NCI-H146 (cell line): ENCODE data around the gene LINC01488.

Experiments
- DNase-seq: peaks from one replicate; lab custom pipeline; 2025; lab: John Stamatoyannopoulos, UW

The LINC01488 gene

DNA sequence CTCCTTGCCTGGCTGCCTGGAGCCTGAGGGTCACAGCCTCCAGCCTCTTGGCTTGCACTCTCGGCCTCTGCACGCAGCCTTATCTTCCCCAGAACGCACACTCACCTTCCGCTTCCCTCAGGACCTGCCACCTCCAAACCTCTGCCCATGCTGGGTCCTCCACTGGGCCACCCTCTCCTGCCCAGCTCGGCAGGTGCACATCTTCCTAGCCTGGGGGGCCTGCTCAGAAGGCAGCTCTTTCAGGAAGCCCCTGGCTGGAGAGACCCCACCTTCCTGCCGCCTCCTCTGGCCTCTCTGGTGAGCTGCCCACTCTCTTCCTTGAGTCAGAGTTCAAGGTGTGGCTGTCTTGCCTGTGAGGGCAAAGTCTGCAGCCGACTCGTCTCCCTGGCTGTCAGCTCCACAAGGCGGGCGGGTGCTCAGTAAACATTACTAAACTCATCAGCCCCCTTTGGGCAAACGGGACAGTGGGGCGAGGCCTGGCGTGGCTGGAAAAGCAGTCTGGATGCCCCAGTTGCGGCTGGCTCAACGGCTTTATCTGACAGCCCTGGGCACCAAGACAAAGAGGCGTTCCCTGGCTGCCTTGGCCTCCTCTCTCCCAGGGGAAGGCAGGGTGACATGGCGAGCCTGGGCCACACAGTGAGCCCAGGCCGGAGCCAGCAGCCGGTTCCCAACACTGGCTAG lies 1.7 kb upstream of the LINC01488 start:
- no peak for DNase-seq

DNA sequence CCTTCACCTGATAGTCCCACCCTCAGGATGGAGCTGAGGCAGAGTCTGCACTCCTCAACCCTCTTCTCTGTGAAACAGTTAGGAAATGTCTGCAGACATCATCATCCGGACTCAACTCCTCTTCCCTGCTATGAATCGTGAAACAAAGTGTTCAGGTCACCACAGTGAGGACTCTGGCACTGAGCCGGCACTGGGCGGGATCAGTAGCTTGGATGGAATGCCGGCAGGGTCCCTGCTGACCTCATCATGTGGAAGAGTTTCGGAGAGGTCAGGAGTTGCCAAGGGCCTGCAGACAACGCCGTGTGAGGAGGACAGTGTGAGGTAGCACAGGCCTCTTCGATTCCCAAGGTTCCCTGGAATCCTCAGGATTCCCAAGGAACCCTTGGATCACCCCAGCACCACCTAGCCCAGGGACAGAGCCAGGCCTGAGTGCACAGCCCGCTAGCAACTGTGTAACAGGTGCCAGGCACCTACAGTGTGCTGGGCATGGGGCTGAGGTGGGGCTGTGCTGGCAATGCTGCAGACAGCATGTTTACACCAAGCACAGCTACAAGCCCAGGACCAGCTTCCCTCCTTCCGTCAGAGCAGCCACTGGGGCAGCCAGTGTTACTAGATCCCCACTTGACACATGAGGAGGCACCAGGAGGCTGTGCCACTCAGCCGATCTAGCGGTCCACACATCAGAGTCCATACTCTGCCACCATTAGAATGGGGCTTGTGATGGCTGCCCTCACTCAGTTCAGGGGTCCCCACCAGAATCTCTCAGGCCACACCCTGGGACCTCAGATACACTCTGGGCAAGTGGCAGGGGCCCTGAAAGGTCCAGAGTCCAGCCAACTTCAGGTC lies 693 bp upstream of the LINC01488 start:
- no peak for DNase-seq

DNA sequence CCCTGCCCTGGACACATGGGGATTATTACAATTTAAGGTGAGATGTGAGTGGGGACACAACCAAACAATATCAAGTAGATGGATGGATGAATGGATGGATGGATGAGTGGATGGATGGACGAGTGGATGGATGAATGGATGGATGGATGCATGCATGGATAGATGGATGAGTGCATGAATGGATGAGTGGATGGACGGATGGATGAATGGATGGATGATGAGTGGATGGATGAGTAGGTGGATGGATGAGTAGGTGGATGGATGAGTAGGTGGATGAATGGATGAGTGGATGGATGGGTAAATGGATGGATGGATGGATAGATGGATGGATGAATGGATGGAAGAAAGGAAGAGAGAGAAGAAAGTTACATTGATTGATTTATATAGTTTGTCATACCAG lies 859 bp downstream of the LINC01488 start:
- no peak for DNase-seq

DNA sequence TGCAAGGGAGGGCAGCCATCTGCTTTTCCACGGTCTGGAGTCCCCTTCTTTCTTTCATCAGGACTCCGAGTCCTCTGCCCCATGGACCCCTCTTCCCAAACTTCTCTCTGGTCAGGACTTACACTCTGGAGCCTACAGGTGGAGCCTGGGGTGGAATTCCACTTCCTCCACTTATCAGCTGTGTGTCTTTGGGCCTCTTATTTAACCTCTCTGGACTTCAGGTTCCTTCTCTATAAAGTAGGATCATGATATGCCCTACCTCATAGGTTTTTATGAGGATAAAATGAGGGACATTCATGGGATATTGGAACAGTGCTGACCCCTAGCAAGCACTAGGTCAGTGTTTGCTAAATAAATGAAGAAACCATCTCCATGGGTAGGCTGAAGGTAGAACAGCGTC lies 1.7 kb downstream of the LINC01488 start:
- no peak for DNase-seq

DNA sequence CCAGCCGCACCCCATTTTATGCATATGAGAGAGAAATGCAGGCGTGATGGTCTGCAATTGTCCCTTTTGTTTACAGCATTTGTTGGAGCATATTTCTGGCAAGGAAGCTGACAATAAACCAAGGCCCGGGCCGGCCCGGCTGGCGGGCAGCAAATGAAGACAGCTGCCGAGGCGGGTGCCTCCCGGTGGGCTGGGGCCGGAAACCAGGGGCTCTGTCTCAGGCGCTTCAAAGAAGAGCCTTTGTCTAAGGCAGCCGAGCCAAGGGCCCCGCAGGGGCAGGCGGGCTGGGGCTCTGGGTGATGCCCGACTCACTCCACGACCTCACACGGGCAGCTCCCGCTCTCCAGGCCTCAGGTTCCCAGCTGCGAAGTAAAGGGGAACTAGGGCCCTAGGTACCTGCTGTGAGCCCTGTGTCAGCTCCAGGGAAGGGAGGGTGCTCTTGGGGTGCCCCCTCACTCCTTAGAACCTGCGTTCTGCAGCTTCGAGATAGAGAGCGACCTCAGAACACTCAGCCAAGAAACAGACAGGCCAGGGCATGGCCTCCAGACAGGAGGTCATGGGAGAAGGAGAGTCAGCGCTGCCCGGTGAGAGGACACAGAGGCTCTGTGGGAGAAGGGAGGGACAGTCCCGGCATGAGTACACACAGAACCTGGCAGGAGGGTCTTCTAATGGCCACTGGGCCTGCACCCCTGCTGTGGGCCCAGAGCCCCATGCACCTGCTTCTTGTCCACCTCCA lies 2.4 kb downstream of the LINC01488 start:
- no peak for DNase-seq

DNA sequence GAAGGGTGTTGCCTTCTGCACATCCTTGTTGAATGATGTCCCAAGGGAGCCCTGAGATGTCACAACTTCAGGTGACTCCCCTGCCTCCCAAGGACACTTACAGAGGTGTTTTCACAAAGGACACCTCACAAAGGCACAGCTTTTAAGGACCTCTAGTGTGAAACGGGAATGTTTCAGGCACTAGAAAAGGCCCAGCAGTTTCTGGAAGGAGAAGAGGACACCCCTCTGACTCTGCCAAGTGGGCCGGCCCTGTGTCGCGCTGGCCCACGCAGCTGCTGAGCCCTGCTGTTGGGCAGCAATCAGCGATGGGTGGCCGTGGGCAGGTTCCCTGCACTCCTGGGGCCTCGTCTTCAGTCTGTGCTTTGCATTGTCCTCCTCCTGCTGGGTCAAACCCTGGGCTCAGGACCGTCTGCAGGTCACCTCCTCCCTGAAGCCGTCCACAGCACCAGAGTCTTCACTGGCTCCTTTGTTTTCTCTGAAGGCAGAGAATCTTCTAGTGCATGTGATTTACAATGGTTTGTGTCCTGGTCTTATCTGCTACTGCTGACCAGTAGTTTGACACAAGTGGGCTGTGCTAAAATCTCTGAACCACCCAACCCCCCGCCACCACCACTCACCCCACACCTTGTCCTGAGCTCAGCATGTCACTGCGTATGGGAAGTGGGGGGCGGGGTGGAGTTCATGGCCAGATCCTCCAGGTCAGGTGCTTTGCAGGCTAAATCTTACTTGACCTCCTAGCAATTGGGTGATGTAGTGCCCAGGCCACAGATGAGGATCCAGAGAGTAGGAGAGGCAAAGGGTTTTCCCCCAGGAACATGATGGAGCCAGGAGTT lies 3.2 kb downstream of the LINC01488 start:
- no peak for DNase-seq

DNA sequence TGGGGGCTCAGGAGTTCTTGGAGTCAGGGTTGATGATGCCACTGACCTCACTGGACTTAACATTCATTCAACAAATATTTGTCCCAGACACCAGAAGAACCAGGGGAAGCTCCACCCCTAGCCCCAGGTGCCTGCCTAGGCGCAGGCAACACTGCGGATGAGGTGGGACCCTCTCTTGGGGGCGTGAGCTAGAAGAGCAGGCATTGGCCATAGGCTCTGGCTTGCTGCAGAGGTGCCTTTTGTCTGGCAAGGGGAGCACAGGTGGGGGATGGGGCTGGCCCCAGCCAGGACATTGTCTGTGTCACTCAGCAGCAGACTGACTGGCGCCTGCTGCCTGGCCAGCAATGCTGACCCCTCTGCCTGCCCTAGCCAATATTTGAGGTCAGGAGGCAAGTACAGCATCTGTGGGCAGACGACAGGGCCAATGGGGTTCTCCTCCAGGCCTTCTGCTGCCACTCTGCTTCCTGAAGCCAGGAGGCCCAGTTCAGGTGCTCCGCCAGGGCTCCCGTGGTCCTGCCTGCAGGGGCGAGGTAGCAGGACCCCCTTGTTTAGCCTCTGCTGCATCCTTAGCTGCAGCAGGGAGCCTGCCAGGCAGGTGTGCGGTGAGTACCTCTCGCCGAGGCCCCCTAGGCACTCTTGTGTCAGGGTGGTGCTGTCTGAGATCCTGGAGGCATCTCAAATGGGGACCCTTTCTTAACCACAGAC lies 4.0 kb downstream of the LINC01488 start:
- no peak for DNase-seq

DNA sequence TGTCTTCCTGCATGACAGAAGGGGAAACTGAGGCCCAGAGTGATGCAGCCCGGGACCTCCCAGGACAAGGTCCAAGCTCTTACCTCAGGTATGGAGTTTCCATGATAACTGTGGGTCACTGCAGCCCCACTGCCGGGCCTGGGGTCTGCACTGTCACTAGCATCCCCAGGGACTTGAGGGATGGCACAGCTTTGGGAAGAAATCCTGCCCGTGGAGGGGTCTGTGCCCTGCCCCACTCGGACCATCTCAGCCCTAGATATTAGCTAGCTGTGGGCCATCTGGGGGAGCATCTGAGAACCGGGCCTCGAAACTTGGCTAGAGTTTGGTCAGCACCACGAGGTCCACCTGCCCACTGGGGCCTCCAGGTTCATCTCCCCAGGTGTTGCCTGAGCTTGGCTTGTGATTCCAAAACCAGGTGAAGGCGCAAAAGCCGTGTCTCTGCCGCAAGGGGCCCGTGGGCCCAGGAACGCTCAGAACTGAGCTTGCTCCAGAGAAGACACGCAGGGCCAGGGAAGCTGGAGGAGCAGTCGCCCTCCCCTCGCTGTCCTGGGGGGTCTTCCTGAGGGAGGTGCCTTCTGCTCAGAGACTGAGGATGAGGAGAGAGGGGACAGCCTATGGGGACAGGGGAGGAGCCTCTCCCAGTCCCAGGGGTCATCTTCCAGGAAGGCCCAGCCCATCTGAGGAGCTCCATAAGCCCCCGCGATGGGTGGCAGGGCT lies 4.8 kb downstream of the LINC01488 start:
- DNase-seq, result no peak

DNA sequence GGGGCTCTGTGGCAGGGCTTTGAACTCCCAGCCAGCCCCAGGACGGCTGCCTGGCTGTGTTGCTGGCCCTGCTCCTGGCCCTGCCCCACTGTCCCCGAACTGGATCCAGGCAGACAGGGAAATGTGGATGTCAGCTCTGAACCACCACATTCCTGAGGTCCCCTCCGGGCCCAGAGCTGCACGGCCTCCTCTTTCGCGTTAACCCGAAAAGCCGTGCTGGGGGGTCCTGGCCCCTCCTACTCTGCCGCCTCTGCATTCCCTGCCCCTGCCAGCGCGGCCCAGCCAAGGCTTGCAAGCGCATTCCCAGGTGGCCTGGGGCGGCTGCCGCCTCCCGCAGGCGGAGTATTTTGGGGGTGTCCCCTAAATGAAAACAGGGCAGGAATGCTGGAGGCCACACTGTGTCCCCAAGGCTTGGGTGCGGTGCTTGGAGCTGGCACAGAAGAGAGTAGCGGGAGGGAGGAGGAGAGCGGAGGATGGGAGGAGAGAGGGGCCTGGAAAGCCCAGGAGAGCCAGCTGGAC lies 5.4 kb downstream of the LINC01488 start:
- DNase-seq, result no peak

DNA sequence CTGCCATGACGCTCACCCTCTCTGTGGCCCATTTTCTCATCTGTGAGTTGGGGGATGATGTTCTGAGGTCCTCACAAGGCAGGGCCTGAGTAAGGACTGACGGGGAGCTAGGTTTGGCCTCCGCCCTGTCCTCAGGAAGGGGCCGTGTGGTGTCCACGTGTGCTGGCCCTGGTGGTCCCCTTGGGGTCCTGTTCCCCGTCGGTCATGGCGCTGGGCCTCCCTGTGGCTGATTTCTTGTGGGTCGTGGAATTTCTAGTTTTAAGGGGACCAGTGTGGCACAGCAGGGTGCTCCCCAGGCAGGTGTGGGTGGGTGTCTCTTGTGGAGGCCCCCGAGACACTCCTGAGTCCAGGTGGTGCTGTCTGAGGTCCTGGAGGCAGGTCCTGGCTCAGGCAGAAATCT lies 5.9 kb downstream of the LINC01488 start:
- no peak for DNase-seq

DNA sequence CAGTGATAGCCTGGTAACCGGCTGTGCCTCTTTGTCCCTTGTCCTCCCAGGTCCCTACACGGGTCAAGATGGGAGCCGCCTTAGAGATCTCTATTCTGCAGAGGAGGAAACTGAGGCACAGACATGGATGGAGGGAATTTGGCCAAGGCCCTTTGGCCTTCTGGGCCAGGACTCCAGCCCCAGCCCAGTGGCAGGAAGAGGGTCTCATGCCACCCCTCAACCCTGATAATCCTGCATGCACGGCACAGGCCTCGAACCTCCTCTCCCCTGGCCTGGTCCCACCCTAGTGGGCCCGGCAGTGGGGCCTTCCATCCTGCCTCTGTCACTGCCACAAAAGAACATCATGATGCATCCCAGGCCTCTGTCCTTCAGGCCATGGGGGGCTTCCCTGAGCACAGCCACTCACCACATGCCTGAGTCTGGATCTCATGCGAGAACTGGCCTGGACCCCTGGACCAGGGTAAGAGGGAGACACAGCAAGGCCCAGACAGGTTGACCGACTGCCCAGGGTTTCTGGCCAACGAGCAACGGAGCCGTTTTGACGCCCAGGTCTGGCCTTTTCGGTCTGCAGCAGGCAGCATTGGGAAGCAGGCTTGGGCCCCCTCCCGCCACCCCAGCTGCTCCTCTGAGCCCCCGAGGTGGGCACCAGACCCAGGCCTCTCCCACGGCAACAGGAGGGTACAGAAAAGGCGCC lies 6.5 kb downstream of the LINC01488 start:
- no peak for DNase-seq

DNA sequence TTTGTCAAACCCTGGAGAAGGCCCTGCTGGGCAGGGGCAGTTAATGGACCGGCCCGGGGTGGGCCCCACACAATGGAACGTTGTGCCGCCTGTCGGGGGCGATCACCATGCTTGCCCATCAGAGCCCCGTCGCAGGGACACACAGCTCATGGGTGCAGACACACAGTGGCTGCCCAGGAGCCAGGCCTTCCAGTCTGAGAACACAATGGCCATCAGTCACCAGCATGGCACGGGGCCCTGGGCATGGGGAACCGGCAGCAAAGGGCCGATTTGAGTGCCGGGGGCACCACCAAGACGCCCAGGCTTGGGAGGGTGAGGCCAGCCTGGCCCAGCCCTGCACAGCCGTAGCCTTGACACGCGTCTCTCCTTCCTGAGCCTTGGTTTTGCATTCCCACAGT lies 7.1 kb downstream of the LINC01488 start:
- no peak for DNase-seq

DNA sequence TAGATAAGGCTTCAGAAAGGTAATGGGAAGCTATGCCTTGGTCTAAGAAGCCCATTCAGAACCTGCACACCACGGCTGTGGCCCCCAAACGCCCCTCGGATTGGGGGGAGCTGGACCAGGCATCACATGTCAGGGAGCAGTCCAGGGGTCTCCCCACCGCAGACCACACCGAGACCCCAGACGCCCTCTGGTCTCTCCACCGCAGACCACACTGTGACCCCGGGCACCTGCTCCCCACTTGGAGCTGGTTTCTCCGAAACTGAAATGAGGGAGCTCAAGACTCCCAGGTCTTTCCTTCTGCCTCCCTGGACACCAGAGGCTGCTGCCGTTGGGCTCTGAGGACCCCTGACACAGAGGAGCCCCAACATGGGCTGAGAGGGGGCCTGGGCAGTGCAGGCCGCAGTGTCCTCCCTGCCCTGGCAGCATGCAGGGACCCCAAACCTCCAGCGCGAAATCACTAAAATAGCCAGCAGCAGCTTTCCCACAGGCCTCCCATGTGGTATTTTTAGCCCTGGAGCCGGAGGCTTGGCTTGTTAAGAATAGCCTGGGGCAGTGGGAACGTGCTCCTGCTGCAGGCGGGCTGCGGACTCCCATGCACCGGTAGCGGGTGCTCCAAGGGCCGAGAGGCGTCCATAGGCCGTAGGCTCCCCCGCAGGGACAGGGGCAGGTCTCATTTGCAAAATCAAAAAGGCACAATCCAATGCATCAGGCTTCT lies 7.7 kb downstream of the LINC01488 start:
- DNase-seq, result no peak

DNA sequence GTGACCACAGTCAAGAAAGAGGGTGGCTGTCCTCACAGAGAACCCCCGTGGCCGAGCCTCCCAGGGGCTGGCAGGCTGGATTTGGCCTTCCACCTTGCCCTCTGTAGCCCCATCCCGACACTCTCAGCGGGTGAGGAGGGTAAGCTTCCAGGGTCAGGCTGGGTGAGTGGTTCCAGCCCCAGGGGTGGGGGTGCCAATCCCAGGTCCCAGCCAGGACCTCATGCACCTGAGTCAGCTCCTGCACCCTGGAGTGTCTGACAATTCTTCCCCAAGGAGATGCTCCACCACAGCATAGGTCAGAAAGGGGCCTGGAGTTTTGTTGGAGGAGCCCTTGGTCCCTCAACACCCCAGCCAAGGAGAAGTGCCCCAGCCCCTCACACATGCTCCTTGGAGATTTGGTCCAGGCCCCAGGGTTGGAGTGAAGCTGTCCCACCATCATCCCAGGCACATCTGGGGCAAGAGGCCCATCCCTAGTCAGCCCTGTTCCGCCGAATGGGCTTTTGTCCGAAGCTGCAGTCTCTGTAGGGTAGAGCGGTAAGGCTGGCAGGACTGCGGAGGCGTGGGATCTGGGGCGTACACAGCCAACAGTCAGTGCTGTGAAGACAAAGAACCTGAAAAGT lies 8.4 kb downstream of the LINC01488 start:
- DNase-seq, result no peak

DNA sequence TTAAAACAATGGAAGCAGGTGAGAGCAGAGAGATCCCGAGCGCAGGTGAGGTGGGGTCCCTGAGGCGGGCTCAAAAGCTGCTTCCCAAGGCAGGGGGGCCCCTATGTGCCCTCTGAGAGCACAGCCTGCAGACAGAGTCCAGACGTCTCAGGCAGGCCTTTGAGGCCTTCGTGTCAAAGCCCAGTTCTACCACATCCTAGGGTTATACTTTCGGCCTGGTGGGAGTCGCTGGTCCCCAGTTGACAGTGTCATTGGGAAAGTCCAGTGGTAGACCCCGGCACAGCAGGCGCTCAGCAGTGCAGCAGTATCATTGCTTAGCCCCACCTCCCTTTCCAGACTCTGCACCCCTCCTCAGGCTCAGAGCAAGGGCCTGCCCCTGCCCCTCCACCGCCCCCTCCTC lies 9.1 kb downstream of the LINC01488 start:
- no peak for DNase-seq

DNA sequence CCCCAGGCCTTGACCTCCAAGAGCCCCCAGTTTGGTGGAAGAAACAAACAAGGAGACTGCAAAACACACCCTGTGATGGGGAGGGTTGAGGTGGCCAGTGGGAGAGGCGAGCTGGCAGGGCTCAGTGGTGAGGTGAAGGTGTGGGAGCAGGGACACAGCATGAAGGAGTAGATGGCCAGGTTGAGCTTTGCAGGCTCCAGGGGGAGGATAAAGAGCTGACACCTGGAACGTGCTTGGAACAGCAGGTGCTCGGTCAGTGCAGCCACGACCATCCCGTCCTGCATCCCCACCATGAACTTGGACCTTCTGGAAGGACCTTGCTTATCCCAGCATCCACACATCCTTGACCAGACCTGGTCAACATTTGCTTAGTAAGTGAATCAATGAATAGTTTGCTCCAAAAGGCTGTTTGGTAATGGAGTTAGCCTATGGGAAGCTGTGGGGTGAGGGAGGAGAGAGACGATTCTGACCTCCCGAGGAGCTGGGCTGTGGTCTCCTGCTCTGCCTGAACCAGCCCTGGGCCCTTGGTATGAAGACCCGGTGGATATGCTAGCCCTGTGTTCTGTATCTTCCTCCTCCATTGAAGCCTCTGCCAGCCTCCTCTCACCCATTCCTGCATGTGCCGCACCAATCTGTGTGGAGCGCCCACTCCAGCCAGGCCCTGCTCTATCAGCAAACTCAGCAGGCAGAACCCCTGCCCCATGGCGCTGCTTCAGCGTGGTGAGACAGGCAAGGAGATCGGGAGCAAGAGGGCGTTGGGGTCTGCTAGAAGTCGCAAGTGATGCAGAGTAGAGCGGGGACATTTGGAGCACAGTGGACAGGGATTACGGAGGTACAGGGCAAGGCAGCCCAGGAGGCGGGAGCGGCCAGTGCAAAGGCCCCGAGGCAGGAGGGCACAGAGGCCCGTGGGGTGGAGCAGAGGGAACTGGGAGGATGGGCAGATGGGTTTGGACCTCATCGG lies 9.9 kb downstream of the LINC01488 start:
- DNase-seq, result no peak

DNA sequence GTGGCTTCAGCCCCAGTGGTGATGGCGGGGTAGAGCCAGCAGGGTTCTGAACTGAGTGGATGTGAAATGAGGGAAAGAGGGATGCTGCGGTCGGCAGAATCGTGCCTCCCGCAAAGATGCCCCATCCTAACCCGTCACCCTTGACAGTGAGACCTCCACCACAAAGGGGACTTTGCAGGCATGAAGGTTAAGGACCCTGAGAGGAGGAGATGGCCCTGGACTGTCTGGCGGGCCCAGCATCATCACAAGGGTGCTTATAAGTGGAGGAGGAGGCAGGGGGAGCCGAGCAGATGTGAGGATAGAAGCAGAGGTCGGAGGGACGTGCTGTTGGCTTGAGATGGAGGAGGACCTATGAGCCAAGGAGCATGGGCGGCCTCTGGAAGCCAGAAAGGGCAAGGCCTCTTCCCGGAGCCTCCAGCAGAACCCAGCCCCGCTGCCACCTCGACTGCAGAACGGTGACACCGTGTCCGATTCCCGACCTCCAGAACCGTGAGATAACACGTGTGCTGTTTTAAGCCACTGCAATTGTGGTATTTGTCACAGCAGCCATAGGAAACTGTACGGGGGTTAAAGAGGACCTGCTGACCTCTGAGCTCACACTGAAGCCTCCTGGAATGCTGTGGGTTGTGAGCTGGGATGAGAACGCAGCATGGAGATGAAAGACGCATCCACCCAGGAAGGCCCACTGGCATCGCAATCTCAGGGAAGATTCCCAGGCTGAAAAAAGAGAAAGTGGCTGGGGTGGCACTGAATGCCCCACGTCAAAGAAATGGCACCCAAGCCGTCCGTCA lies 10.9 kb downstream of the LINC01488 start:
- DNase-seq, result no peak
